SKM-1 (cell line): ENCODE results near the gene SLC9A6.

Source experiments
- DNase-seq: peaks from one replicate; lab custom pipeline; 2025; ENCODE audit not compliant: unreplicated experiment; lab: John Stamatoyannopoulos, UW

The SLC9A6 gene

DNA sequence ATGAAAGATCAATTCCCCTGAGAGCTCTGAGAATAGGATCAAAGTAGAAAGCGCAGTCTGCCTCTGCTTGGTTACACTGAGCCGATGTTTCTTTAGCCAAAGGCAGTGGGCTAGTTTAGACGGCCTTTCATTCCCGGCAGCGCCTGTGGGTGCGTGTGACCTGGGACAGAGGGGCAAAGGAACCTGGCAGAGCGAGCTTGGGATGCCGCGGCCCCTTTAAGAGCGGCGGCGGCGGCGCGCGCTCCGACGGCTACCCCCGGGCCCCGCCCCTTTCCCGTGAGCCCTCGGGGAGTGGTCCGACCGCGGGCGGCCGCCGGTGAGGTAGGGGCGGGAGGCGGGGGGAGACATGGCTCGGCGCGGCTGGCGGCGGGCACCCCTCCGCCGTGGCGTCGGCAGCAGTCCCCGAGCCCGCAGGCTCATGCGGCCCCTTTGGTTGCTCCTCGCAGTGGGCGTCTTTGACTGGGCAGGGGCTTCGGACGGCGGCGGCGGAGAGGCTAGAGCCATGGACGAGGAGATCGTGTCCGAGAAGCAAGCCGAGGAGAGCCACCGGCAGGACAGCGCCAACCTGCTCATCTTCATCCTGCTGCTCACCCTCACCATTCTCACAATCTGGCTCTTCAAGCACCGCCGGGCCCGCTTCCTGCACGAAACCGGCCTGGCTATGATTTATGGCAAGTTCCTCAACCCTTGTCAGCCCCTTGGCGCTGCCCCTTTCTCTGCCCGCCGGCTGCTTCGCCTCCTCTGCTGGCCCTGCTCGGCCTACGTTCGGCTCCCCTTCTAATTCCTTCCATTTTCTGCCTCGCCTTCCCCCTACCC lies at the start of gene SLC9A6:
SLC9A6 (plus strand) TSS at position 279 of the 816 bp plus-strand sequence; CDS start at position 503, 224 bp downstream.
- no peak for DNase-seq

DNA sequence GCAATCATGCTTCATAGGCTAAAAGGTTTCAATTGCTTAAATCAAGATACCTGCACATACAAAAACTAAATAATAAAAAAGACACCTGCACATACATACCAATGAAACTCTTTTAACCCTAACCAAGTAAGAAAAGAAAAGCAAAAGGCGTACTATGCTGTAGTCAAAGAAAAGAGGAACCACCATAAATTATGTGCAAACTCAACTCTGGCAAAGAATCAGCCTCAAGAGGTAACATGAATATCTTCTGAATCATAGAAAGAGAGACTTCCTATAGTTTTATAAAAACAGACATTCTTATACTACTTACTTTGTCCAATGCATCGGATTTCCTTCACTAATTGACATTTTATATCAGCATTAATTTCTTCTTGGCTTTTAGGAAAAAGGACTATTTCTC lies 40.7 kb upstream of the SLC9A6 start:
- no peak for DNase-seq

DNA sequence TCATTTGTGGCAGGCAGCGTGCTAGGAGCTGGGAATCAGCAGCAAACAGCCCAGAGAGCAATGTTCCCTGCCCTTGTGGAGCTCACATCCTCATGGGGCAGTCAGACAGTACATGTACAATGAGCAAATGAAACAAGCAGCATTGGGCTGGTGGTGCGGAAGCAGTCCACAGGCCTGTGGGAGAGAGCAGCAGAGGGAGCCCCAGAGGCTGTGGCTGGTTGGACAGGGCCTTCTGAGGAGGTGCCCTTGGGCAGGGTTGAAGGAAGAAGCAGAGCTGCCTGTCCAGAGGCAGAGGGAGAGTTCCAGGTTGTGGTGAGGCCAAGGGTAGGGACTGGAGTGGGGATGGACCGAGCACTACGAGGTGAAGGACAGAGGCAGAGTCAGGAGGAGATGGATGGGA lies 33.9 kb upstream of the SLC9A6 start:
- no peak for DNase-seq

DNA sequence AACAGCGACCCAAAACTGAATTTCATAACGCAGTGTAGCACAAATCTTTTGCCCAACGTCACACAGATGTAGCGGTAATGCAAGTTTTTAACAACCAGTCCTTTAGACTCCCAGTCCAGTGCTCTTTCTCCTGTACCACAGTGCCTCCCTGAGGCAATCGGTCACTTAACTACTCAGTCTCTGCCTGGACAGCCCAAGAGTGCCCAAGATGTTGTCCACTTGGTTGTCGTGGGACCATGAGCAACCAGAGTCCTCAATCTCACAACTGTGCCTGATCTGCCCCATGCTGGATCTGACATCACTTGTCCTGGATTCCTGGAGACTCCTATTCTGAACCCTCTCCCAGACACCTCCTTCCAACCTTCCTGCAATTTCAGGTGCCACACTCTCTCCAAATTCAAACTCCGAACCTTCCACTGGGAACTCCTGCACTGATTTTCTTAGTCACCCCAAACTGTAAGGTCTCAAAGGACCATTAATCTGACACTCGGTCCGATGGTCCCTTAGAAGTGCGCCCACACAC lies 12.1 kb upstream of the SLC9A6 start:
- no peak for DNase-seq

DNA sequence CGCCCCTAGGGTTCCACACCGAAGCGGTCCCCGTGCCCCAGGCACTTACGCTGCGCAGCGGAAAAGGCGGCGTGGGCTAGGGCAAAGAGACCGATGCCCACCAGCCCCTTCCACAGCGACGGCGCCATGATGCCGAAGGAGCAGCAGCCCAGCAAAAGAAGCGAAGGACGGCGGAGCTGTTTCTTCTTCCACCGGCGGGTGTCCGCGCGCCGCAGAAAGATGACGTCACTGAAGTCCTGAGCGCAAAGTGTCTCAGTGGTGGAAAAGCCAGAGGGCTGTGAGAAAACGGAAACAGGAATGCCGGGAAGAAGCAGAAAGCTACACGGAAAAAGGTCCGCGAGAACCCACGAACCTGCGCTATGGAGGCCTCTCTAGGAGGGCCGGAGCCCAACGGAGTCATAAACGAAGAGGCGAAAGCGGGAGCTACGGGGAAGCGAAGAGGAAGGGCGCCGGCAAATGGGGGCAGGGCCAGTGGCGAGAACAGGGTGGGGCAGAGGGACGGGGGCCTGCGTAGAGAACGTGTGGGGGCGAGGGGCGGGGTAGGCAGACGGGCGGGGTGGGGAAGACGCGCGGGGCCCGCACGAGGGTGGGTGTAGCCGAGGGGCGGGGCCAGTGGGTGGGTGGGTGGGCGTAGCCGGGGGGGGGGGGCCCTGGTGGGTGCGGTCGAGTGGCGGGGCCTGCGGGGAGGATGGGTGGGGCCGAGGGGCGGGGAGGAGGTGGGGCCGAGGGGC lies 11.5 kb upstream of the SLC9A6 start, which contains the start of gene MMGT1:
MMGT1 (minus strand) TSS at position 441 of the 731 bp plus-strand sequence; CDS start at position 128, 313 bp downstream.
- peak; percentile 54 for DNase-seq

DNA sequence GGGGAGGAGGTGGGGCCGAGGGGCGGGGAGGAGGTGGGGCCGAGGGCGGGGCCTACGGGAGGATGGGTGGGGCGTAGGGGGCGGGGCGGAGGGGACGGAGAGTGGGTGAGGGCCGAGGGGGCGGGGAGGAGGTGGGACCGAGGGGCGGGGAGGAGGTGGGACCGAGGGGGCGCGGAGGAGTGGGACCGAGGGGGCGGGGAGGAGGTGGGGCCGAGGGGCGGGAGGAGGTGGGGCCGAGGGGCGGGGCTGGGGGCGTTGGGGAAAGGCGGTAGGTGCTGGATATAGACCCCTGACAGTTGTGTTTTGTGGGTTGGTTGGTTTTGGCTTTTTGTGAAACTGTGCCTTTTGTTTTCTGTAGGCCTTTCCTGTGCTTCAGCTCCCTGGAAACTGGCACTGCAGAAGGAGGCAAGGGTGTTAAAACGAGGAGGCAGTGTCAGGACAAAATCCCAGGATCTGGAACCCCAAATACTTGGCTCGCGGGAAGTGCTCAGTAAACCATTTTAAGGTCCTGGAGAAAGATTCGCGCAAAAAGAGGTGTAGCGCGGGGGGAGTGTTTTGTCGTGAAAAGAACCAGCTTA lies 10.9 kb upstream of the SLC9A6 start:
- DNase-seq, result no peak

DNA sequence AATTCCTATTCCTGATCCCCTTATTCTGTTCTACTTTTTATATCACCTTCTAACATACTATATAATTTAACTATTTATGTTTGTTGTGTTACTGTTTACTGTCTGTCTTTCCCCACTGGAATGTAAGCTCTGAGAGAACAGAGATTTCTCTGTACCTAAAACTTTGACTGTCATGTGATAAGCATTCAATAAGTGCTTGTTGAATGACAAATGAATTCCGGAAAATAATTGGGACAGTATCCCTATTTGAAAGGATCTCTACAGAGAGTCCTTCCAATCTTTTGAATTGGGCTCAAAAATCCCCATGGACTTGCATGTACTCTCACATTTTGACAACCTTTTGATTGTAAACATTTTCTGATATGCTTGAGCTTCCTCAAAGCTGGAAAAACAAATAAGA lies 9.8 kb upstream of the SLC9A6 start:
- no peak for DNase-seq

DNA sequence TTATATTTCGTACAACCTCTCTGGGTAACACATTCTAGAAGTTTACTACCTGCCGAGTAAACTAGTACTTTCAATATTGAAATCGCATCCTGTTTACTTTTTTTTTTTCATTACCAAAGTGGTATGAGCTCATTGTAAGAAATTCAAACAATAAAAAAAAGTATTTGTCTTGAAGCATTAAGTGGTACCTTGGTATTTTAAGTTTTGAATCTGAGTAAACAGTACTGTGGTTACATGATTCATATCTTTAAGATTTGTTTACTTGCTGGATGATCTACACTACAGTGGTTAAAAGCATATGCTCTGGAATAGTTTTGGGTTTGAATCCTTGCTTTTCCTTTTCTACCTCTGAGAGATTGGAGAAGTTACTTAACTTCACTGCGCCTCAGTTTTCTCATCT lies 7.6 kb upstream of the SLC9A6 start:
- DNase-seq, result no peak

DNA sequence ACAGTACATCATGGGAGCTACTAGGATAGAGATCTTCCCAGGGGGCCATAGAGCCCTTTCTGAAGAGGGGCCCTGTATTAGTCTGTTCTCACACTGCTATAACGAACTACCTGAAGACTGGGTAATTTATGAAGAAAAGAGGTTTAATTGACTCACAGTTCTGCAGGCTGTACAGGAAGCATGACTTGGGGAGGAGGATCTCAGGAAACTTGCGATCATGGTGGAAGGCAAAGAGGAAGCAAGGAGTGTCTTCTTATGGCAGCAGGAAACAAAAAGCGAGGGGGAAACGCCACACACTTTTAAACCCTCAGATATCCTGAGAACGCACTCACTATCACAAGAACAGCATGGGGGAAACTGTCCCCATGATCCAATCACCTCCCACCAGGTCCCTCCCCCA lies 4.2 kb upstream of the SLC9A6 start:
- DNase-seq, result no peak

DNA sequence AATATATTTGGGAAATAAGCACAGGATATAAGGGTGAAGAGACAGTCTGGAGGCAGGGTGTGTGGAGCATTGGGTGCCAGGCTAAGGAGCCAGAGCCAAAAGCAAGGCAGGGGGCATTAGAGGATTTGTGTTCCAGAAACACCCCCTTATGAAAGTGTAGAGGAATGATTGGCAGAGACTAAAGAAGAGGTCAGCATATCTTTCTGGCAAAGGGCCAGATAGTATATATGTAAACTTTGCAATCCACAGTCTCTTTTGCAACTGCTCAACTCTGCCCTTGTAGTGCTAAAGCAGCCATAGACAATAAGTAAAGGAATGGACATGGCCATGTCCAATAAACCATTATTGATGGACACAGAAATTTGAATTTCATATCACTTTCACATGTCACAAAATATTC lies 3.6 kb upstream of the SLC9A6 start:
- no peak for DNase-seq

DNA sequence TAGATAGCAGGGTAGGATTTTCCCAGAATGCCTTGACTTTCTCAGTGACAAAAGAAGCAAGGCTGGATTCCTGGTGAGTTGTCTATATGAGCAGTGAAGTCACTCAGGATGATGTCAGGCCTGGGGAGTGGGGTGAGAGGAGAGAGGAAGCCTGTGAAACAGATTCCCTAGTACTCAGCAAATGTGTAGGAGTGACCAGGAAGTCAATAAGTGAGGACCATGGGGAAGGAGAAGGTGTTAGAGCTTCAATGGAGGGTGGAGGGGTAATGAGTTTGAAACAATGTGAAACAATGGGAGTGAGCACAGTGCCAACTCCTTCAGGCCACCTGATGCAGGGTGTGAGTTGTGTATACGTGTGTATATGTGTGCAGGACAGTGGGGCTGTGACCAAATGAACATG lies 2.4 kb upstream of the SLC9A6 start:
- no peak for DNase-seq

DNA sequence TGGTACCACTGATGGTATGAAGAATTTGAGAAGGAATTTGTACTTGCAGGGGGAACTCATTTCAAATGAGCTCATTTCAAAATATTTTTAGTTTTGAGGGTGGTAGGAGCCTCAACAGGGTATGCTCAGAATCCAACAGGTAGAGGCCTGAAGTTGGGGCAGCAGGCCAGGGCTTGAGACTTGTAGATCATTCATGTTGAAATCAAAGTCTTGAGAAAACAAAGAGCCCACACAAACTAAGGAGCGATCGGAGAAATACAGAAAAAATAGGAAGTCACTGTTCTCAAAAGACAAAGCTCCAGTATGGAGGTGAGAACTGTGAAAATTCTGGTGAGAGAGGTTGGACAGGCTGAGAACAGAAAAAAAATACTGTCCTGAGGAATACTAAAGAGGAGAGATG lies 979 bp upstream of the SLC9A6 start:
- no peak for DNase-seq

DNA sequence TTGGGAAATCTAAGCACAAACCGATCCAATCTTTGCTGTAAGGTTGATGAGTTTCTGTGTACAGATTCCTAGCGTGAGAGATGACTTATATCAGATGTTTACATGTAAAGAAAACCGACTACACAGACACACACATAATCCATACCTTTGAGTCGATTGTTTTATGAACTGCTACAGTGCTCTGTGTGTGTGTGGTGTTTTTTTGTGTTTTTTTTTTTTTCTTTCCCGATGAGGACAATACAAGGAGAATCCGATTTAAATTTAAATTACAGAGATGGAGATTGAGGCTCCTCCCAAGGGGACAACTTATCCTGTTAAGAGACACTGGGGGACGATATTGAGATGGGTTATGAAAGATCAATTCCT lies 461 bp upstream of the SLC9A6 start:
- no peak for DNase-seq

DNA sequence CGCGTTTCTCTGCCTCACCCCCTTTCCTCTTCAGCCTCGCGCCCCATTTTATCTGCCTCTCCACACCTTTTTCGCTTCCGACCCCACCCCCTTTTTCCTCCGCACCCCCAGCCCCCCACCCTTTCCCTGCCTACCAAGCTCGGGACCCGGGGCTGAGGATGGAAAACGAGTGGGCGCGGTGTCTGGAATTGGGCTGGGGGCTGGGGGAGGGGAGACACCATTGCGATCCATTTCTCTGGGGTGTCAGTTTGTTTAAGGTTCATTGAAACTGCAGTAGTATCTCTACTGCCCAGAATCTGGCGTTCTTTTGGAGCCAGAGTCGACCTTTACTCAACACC lies 707 bp downstream of the SLC9A6 start:
- no peak for DNase-seq

DNA sequence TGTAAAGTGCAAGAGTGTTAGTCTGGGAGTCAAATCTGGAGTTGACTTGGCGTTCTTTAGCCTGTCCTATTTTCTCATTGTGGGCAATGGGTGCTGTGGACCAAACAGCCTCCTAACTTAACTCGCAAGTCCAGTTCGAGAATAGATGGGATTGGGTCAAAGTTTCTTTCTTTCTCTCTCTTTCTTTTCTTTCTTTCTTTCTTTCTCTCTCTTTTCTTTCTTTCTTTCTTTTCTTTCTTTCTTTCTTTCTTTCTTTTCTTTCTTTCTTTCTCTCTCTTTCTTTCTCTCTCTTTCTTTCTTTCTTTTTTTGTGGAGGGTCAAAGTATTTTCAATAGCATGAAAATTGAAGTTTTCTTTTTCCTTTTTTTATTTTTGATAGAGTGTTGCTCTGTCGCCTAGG lies 3.0 kb downstream of the SLC9A6 start:
- DNase-seq, result no peak

DNA sequence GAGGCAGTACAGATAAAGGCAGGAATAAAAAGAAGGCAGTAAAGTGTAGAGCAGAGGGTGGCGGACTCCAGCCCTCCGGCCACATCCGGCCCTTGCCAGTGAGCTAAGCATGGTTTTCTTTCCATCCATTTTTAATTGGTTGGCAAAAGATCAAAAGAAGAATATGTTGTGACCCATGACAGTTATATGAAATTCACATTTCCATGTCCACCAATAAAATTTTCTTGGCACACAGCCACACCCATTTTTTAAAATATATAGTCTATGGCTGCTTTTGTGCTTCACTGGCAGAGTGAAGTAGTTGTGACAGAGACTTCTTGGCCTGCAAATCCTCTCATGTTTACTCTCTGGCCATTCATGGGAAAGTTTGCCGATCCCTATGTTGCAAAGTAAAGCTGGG lies 29.8 kb downstream of the SLC9A6 start:
- DNase-seq, result no peak

DNA sequence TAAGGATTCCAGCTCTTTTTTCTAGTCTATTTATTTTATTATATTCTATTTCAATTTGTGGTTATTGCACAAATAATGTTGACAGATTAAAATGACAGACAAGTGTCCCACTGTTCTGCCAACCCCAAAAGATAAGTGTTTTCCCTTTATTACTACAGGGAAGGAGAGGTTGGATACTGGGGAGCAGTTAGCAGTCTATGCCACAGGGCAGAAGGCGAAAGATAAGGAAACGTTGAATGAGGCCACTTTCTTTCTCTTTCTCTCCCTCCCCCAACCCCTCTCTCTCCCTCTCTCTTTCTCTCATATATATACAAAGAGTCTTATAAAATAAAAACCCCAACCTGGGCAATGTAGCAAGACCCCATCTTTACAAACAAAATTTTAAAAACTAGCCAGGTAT lies 31.6 kb downstream of the SLC9A6 start:
- no peak for DNase-seq

DNA sequence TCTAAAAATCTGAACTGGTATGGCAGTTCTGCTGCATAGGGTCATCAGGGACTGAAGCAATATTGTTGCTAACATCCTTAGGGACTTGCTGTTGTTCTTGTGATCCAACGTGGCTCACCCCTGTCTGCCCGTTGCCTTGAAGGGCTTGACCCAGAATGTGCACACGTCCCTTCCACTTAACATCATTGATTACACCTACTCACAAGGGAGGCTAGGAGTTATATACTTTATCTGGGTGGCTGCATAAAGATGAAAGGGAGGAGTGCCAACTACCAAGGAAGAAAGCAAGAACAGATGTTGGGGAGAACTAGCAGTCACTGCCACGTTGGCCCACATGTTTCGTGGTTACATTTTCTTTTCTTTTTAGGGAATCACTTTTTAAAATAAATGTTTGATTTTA lies 34.0 kb downstream of the SLC9A6 start:
- DNase-seq, result no peak

DNA sequence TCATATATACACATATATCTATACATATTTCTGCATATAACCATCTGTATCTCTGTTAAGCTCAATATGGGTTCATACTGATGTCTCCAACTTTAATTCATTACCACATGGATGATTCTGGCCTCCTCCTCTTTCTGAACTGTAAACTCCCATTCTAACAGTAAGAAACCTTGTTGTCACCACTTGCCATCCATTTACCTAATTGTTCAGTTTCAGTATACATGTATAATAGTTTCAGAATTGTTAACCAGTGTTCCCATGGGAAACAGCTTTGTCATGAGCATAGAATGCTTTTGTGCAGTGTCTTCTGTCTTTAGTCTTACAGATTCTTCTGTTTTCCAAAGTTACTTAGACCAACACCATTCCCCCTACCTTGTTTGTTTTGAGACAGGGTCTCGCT lies 35.9 kb downstream of the SLC9A6 start:
- DNase-seq, result no peak

DNA sequence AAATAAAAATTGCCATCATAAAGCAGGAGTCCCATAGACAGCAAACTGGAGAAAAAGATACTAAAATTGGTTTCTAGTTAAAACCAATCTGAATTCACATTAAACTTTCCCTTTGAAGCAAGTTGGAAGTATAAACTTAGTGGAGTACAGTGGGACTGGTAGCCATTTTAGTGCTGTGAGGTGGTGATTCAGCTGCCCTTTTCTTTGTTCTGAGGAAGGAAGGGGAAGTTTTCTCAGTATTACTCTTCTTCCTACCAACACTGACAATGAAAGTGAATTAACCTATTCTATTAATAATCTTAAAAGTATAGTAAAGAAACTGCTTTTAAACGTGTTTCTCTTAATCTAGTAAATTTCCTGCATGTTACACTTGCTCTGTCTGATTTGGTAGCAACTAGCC lies 36.7 kb downstream of the SLC9A6 start:
- DNase-seq, result no peak

DNA sequence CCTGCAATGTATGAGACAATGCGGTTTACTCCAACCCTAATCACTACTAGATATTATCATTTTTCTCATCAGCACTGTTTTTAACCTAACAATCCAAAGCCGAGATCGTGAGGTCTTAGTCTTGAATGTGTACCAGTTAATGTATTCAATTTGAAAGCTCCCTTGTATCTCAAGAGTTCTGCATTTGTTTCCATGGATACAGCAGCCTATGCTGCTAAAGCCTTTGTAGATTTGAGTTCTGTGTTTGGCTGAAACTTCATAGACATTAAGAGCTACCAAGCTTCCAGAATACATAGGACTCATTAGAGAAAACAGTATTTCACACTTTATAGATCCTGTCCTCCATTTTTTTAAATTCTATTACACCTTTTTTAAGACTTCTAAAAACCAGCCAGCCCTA lies 39.9 kb downstream of the SLC9A6 start:
- DNase-seq, result no peak

DNA sequence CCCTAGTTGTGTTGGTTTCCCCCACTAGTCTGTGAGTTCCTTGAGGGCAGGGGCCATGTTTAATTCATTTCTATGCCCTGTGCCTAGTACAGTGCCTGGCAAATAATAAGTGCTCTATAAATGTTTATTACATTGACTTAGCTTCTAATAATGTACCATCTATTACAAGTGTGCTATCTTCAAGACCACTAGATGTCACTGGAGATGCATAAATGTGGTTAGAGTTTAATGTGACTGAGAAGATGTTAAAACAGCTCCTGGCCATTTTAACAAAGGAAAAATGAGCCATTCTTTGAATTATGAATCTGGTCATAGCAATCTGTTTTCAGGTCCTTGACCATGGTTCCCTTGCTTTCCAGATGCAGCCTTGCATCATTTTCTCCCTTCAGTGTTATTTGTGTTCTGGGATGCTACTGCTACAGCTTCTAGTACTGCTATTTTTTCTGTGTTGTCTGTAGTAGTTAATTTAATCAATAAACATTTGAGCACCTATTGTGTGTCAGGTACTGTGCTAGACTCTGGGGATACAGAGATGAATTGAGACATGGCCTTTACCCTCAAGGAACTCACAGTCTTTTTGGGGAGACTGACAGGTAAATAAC lies 43.2 kb downstream of the SLC9A6 start:
- DNase-seq, result peak; percentile 26
